Activated CD4-positive, CD25-positive, alpha-beta regulatory T cell treated with anti-CD3 and anti-CD28 coated beads, Interleukin-2, amount 50 U/mL, for 24 hours (primary cell): Measurements from ENCODE around the gene DEFB128.
"Not testable (repeated sequence)": the region's sequence is repeated elsewhere in the genome, so short reads cannot be mapped to it uniquely, and the experiment has no call there.

Experiments used
- ATAC-seq, 2 donors: fragments of 150-1000 bp; cut with Tn5 transposase; one replicate each; pipeline ENCODE4 v1.10.0; 2021; ENCODE audit warnings: mild to moderate bottlenecking in 1 of 2, moderate library complexity in 1 of 2

The DEFB128 gene

DNA sequence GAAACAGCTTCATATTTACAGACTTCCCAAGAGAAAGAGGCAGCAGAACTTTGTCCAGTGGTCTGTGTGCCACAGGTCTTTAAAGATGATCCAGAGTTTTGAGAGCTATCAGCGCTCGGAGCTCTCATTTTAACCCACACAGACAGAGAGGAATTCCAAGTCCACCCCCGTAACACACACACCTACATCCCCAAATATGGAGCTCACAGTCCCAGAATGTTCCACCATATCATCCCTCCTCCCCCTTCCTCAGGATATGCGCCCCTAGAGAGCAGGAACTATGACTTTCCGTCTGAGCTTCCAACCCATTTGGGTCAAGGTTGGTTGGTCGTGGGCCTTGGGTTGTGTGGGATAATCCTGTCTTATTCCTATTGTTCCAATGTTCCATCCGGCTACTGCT lies at the start of gene DEFB128:
Gene DEFB128 (minus strand): TSS at position 101 of the 400 bp plus-strand sequence. CDS start 88 bp downstream, at position 13.
- ATAC-seq, result no peak

GRCh38 chr20:237929-238328 lies 48.4 kb upstream of the DEFB128 start:
- ATAC-seq, result peak; percentile 88 to 90

- peak; percentile 63 to 64 for ATAC-seq
Observed at GRCh38 chr20:237489-237888, 48.0 kb upstream of the DEFB128 start.

GRCh38 chr20:235891-236290 lies 46.4 kb upstream of the DEFB128 start:
- ATAC-seq, result no peak

- ATAC-seq, result no peak
Observed at GRCh38 chr20:227439-228105, 38.1 kb upstream of the DEFB128 start.

- ATAC-seq, result no peak
Observed at GRCh38 chr20:226958-227357, 37.4 kb upstream of the DEFB128 start, which contains the start of gene DEFB129. TSS of gene DEFB129 (plus strand) at chr20:227258. CDS start at chr20:227289, 31 bp downstream.

DNA sequence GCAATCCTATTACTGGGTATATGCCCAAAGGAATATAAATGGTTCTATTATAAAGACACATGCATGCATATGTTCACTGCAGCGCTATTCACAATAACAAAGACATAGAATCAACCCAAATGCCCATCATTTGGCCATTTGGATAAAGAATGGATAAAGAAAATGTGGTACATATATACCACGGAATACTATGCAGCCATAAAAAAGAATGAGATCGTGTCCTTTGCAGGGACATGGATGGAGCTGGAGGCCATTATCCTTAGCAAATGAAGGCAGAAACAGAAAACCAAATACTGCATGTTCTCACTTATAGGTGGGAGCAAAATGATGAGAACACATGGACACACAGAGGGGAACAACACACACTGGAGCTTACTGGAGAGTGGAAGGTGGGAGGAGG lies 36.4 kb upstream of the DEFB128 start:
- not testable (repeated sequence) for ATAC-seq

- no peak for ATAC-seq
Observed at GRCh38 chr20:221258-221830, 31.8 kb upstream of the DEFB128 start.

DNA sequence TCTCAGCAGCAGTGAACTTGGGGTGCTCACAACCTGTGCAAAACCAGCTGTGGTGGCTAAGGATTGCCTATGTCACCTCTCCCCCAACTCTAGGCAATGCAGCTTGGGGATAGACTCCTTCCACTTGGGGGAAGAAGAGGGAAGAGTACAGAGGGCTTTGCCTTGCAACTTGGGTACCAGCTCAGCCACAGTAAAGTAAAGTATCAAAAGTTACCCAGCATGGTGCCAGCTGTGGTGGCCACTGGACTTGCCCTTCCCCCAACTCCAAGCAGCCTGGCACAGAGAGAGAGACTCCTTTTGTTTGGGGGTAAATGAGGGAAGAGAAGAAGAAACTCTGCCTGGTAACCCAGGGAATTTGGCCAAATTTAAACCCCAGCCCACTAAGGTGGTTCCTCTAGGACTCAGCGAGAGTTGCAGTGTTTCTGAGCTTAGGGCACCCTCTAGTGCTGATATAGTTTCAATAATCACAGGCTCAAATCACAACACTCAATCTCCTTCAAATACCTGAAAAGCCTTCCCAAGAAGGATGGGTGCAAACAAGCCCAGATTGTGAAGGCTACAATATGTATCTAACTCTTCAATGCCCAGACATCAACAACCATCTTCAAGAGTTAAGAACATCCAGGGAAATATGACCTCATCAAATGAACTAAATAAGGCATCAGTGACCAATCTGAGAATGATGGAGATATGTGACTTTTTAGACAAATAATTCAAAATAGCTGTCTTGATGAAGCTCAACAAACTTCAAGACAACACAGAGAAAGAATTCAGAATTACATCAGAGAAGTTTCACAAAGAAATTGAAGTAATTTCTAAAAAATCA lies 30.0 kb upstream of the DEFB128 start:
- no peak for ATAC-seq

GRCh38 chr20:217266-217665 lies 27.8 kb upstream of the DEFB128 start:
- no peak for ATAC-seq

GRCh38 chr20:215796-216195 lies 26.3 kb upstream of the DEFB128 start:
- ATAC-seq, result no peak

- no peak for ATAC-seq
Observed at GRCh38 chr20:214383-214782, 24.9 kb upstream of the DEFB128 start.

- ATAC-seq, result no peak
Observed at GRCh38 chr20:210809-211502, 21.4 kb upstream of the DEFB128 start.

- ATAC-seq, result peak; percentile 60 to 78
Observed at GRCh38 chr20:208942-209566, 19.5 kb upstream of the DEFB128 start.

DNA sequence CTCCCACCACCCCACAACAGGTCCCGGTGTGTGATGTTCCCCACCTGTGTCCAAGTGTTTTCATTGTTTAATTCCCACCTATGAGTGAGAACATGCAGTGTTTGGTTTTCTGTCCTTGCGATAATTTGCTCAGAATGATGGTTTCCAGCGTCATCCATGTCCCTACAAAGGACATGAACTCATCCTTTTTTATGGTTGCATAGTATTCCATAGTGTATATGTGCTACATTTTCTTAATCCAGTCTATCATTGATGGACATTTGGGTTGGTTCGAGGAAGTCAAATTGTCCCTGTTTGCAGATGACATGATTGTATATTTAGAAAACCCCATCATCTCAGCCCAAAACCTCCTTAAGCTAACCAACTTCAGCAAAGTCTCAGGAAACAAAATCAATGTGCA lies 14.1 kb upstream of the DEFB128 start:
- ATAC-seq, result not testable (repeated sequence)

DNA sequence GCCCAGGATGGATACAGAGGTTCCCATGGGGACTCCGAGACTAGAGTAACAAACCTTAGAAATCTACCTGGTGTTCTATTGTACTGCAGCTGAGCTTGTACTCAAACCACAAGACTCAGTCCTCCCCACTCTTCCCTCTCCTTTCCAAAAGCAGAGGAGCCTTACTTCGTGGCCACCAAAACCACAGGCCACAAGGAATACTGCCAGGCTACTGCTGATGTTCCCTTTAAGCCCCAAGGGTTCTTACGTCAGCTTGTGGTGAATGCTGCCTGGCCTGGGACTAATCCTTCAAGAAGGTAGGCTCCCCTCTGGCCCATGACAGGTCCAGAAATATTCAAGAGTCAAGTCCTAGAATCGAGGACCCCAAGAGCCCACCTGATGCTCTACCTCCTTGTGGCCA lies 10.5 kb upstream of the DEFB128 start:
- no peak for ATAC-seq

DNA sequence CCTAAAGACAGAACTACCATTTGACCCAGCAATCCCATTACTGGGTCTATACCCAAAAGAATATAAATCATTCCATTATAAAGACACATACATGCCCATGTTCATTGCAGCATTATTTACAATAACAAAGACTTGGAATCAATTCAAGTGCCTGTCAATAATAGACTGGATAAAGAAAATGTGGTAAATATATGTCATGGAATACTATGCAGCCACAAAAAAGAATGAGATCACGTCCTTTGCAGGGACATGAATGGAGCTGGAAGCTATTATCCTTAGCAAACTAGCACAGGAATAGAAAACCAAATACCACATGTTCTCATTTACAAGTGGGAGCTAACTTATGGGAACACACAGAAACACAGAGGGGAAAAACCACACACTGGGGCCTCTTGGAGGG lies 8.7 kb upstream of the DEFB128 start:
- ATAC-seq, result no peak

GRCh38 chr20:187733-188132 lies 1.8 kb downstream of the DEFB128 start:
- no peak for ATAC-seq

DNA sequence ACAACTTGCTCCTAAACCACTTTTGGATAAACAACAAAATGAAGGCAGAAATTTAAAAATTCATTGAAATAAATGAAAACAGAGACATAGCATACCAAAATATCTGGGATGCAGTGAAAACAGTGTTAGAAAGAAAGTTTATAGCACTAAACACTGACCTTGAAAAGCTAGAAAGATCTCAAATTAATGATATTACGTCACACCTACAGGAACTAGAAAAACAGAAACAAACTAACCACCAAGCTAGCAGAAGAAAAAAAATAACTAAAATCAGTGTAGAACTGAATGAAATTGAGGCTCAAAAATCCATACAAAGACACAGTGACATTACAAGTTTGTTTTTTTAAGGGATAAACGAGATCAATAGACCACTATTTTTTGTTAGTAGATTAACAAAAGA lies 5.2 kb downstream of the DEFB128 start:
- no peak for ATAC-seq

- no peak for ATAC-seq
Observed at GRCh38 chr20:168876-169275, 20.6 kb downstream of the DEFB128 start.

GRCh38 chr20:164618-165017 lies 24.9 kb downstream of the DEFB128 start:
- no peak for ATAC-seq

GRCh38 chr20:157154-157553 lies 32.4 kb downstream of the DEFB128 start, which contains the start of gene DEFB127:
TSS of gene DEFB127 (plus strand) at chr20:157454. CDS start at chr20:157545, 91 bp downstream.
- ATAC-seq, result no peak

- ATAC-seq, result no peak
Observed at GRCh38 chr20:152131-152530, 37.4 kb downstream of the DEFB128 start.
